ENCODE measurements around the gene PGGHG.
"Not testable (repeated sequence)": the region's sequence is repeated elsewhere in the genome, so short reads cannot be mapped to it uniquely, and the experiment has no call there.

PGGHG gene

DNA sequence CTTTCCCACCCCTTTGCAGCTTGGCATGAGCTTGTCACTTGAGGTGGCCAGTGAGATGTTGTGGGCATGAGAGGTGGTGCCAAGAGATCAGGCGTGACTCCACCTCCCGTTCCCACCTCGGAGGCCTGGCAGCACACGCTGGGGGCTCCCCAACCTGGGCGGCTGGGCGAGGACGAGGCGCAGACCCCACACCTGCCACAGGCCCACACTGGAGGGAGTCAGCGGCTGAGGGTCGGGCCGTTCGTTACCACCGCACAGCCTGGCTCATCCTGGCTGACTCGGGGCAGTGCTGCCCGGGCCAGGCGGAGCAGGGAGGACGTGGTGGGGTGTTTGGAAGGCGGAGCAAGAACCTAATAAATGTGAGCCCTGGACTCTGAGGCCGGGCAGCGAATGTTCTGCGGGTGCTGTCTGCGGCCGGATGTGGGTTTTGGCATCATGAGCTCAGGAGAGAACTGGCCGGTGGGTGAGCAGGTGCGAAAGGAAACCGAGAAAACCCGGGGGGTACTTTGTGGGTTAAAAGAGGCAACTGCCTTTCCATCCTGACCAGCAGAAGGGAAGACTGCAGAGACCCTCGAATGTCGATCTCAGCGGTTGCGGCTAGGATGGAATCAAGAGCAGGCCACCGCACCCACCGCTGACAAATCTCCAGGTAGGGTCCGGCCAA, 41.9 kb downstream of the PGGHG start:
- Histone ChIP-seq H3K27me3 (ENCODE audit: control insufficient read depth in 1 of 2, insufficient read depth in 2 of 2, low read length in 2 of 2) (no peaks in the 10 kb centered on the region), H3K9me3 (ENCODE audit: control insufficient read depth in 1 of 2, low read length in 2 of 2) (no peaks in the 10 kb centered on the region), H3K9ac (ENCODE audit: low read depth in 1 of 2, low read length in 2 of 2) (no peak overlapping the region), H3K36me3 (ENCODE audit: control insufficient read depth in 1 of 2, insufficient read depth in 2 of 2, low read length in 2 of 2) (no peaks in the 10 kb centered on the region), H3K27ac (ENCODE audit: low read depth, low read length) (no peak overlapping the region), H3K4me1 (ENCODE audit: control insufficient read depth in 1 of 2, insufficient read depth in 2 of 2, low read length in 2 of 2) (peaks cover 18 to 25% of the 10 kb centered on the region in 2 donors), H3K4me3 (ENCODE audit: low read depth in 1 of 2, low read length in 2 of 2) (no peak overlapping the region)

DNA sequence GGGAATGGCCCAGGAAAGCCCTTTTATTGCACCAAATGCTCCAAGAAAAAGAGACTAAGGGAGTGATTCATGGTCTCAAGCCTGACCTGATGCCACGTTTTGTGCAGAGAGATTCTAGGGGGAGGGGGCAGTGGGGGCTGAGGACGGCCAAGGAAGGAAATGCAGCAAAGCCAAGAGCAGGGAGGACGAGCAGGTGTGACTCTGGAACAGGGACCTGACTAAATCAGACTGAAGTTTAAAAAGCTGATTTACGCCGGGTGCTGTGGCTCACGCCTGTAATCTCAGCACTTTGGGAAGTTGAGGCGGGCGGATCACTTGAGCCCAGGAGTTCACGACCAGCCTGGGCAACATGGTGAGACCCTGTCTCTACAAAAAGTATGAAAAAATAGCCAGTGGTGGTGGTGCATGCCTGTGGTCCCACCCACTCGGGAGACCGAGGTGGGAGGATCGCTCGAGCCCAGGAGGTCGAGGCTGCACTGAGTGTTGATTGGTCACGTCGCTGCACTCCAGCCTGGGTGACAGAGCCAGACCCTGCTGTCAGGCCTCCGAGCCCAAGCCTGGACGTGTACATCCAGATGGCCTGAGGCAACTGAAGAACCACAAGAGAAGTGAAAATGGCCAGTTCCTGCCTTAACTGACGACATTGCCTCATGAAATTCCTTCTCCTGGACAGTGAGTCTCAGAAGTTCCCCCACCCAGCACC, 42.6 kb downstream of the PGGHG start:
- H3K4me1 ChIP-seq (ENCODE audit: control insufficient read depth in 1 of 2, insufficient read depth in 2 of 2, low read length in 2 of 2), result peaks cover 19 to 25% of the 10 kb centered on the region in 2 donors
- H3K9ac ChIP-seq (ENCODE audit: low read depth in 1 of 2, low read length in 2 of 2), result no peak overlapping the region
- no peaks in the 10 kb centered on the region for H3K9me3 ChIP-seq (ENCODE audit: control insufficient read depth in 1 of 2, low read length in 2 of 2)
- no peaks in the 10 kb centered on the region for H3K36me3 ChIP-seq (ENCODE audit: control insufficient read depth in 1 of 2, insufficient read depth in 2 of 2, low read length in 2 of 2)
- H3K27me3 ChIP-seq (ENCODE audit: control insufficient read depth in 1 of 2, insufficient read depth in 2 of 2, low read length in 2 of 2), result no peaks in the 10 kb centered on the region
- H3K27ac ChIP-seq (ENCODE audit: low read depth, low read length), result no peak overlapping the region
- no peak overlapping the region for H3K4me3 ChIP-seq (ENCODE audit: low read depth in 1 of 2, low read length in 2 of 2)

DNA sequence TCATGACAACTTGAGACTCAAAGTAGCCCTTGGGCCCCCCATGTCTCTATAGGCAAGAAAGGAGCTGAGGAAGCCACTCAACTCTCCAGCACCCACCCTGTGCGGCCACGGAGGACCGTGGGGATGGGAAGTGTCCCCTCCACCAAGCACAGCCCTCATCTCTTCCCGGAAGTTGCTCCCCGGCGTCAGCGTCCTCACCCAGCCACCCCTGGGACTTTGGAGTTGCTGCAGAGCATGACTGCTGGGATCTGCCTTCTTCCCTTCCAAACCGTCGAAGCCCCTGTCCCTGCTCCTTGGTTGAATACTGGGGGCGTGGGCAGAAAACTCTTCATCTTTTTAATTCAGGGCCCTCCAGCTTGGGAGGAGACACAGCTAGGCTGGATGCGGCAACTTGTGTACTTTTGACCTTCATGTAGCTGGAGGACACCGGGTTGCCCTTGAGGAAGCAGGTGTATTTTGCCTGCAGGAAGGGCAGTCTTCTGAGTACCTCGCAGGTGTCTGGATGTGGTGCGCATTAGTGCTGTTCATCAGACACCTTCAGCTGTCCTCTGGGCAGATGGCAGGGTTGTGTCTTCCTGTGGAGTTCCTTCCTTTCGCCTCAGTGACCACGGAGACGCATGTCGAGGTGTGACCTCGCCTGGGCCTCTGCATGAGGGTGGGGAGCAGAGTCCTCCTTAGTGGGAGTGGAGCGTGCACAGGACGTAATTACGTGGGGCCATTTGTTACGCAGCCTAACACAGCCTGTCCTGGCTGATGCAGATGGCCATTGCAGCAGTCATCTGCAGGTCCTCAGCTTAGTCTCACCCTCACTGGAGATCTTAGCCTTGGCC, 43.9 kb downstream of the PGGHG start:
- Histone ChIP-seq H3K4me1 (ENCODE audit: control insufficient read depth in 1 of 2, insufficient read depth in 2 of 2, low read length in 2 of 2) (peaks cover 16 to 21% of the 10 kb centered on the region in 2 donors), H3K9ac (ENCODE audit: low read depth in 1 of 2, low read length in 2 of 2) (no peak overlapping the region), H3K27ac (ENCODE audit: low read depth, low read length) (no peak overlapping the region), H3K4me3 (ENCODE audit: low read depth in 1 of 2, low read length in 2 of 2) (no peak overlapping the region), H3K27me3 (ENCODE audit: control insufficient read depth in 1 of 2, insufficient read depth in 2 of 2, low read length in 2 of 2) (no peaks in the 10 kb centered on the region), H3K9me3 (ENCODE audit: control insufficient read depth in 1 of 2, low read length in 2 of 2) (no peaks in the 10 kb centered on the region), H3K36me3 (ENCODE audit: control insufficient read depth in 1 of 2, insufficient read depth in 2 of 2, low read length in 2 of 2) (no peaks in the 10 kb centered on the region)

DNA sequence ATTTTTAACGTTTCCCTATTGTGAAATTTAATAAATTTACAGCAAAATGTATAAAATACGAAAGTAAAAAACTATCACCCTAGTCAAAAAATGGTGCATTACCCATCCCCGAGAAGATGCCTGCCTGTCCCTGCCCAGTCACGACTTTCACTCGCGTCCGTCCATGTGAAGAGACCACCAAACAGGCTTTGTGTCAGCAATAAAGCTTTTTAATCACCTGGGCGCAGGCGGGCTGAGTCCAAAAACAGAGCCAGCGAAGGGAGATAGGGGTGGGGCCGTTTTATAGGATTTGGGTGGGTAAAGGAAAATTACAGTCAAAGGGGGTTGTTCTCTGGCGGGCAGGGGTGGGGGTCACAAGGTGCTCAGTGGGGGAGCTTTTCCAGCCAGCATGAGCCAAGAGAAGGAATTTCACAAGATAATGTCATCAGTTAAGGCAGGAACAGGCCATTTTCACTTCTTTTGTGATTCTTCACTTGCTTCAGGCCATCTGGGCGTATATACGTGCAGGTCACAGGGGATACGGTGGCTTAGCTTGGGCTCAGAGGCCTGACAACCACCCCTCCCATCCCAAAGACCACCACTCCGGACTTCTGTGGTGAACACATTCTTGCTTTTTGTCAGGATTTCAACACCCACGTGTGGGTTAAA, 44.8 kb downstream of the PGGHG start:
- H3K27ac ChIP-seq (ENCODE audit: low read depth, low read length); H3K36me3 ChIP-seq (ENCODE audit: control insufficient read depth in 1 of 2, insufficient read depth in 2 of 2, low read length in 2 of 2); H3K9me3 ChIP-seq (ENCODE audit: control insufficient read depth in 1 of 2, low read length in 2 of 2); H3K27me3 ChIP-seq (ENCODE audit: control insufficient read depth in 1 of 2, insufficient read depth in 2 of 2, low read length in 2 of 2); H3K4me3 ChIP-seq (ENCODE audit: low read depth in 1 of 2, low read length in 2 of 2); H3K9ac ChIP-seq (ENCODE audit: low read depth in 1 of 2, low read length in 2 of 2): not testable (repeated sequence)
- peaks cover 16 to 21% of the 10 kb centered on the region in 2 donors for H3K4me1 ChIP-seq (ENCODE audit: control insufficient read depth in 1 of 2, insufficient read depth in 2 of 2, low read length in 2 of 2)

DNA sequence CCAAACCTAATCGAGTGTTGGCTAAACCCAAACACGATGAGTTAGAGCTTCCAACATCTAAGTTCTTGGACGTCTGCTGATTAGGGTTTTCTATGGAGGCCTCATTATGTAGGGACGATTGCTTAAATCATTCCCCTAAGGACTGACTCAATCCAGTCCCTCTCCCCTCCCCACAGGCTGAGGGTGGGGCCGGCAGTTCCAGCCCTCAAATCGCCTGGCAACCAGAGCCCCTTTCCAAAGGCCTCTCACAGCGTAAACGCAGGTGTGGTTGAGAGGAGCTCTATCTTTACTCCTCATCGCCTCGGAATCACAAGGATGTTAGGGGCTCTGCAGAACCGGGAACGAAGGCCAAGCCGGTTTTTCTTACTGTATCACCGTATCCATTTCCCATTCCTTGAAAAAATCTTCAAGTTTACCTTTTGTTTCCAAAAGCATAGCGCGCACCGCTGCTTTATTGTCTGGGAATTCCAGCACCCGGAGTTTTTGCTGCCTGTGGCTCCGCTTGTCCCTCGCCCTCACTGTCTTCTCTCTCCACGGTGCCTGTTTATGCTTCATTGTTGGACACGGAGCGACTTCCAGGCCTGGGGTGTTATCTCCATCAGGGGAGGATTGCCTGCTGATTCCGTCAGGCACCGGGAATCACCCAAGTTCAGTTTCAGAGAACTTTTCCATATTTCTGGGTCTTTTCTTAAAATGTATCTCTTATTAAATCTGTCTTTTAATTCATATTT, 45.5 kb downstream of the PGGHG start:
- H3K4me3 ChIP-seq (ENCODE audit: low read depth in 1 of 2, low read length in 2 of 2), result no peak overlapping the region
- no peaks in the 10 kb centered on the region for H3K9me3 ChIP-seq (ENCODE audit: control insufficient read depth in 1 of 2, low read length in 2 of 2)

DNA sequence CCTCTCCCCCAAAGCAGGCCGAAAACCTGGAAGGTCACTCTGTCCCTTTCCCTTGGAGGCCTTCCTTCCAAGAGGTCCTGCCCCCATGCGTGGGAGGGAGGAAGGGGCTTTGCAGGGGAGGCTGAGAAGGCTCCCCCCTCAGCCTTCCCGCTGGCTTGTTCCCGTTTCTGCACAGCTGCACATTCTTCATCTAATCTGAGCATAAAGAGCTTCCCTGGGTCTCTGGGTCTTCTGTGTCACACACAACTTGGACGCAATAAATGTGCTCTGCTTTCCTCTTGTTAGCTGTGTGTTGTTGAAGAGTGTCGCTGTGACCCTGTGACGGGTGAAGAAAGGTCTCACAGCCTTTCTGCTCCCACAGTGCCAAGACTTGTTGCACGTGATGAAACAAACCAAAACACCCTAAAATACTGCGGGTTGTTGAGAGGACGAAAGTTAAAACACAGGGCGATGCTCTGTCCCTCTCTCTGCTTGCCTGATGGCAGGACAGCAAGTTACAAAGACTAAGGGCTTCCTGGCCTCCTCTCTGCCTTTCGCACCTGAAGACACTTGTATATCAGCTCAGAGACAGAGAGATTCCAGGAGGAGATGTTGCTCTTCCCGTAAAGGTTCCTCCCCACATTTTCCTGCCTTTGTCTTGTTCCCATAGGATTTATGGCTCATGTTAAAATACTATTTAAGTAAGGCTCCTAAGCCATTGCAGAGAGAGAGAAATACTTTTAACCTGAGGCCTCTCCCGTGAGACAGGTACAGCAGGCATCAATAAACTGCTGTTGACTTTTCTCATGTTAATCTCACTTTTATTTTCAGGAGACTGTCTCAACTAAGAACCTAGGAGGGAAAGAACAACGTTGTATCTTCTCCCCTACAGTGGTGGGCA, 47.1 kb downstream of the PGGHG start:
- H3K36me3 ChIP-seq (ENCODE audit: control insufficient read depth in 1 of 2, insufficient read depth in 2 of 2, low read length in 2 of 2), result no peaks in the 10 kb centered on the region
- H3K9ac ChIP-seq (ENCODE audit: low read depth in 1 of 2, low read length in 2 of 2), result no peak overlapping the region
- H3K4me3 ChIP-seq (ENCODE audit: low read depth in 1 of 2, low read length in 2 of 2), result no peak overlapping the region
- no peaks in the 10 kb centered on the region for H3K9me3 ChIP-seq (ENCODE audit: control insufficient read depth in 1 of 2, low read length in 2 of 2)
- no peaks in the 10 kb centered on the region for H3K27me3 ChIP-seq (ENCODE audit: control insufficient read depth in 1 of 2, insufficient read depth in 2 of 2, low read length in 2 of 2)
- H3K4me1 ChIP-seq (ENCODE audit: control insufficient read depth in 1 of 2, insufficient read depth in 2 of 2, low read length in 2 of 2), result peaks cover 16 to 21% of the 10 kb centered on the region in 2 donors
- H3K27ac ChIP-seq (ENCODE audit: low read depth, low read length), result peak overlapping the region; percentile 48

More for the DNA sequence above, 45.5 kb downstream of the PGGHG start:
- H3K9ac ChIP-seq (ENCODE audit: low read depth in 1 of 2, low read length in 2 of 2), result no peak overlapping the region
- no peaks in the 10 kb centered on the region for H3K36me3 ChIP-seq (ENCODE audit: control insufficient read depth in 1 of 2, insufficient read depth in 2 of 2, low read length in 2 of 2)
- H3K27me3 ChIP-seq (ENCODE audit: control insufficient read depth in 1 of 2, insufficient read depth in 2 of 2, low read length in 2 of 2), result no peaks in the 10 kb centered on the region
- no peak overlapping the region for H3K27ac ChIP-seq (ENCODE audit: low read depth, low read length)
- peaks cover 16 to 21% of the 10 kb centered on the region in 2 donors for H3K4me1 ChIP-seq (ENCODE audit: control insufficient read depth in 1 of 2, insufficient read depth in 2 of 2, low read length in 2 of 2)

DNA sequence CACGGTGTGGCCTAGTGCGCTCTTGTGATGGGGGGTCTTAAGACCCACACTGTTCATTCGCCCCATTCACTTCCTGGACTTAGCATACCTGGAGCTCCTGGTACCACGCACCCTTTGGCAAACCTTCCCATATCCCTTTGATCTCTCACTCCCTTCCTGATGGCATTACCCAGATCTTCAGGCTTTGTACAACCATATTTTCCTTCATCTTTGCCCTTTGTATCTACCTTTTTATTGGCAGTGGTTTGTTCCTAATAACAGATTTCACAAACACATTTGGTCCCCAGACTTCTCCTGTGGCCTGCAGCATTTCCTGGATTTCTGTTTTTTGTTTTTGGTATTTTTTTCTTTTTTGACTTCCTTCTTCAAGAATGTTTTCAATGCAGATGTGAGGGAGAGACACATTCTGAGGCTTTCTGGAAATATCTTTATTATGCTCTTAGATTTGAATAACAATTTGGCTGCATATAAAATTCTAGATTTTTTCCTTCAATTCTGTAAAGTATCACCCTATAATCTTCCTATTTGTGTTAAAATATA, 47.8 kb downstream of the PGGHG start:
- Histone ChIP-seq H3K9me3 (ENCODE audit: control insufficient read depth in 1 of 2, low read length in 2 of 2) (no peaks in the 10 kb centered on the region), H3K27me3 (ENCODE audit: control insufficient read depth in 1 of 2, insufficient read depth in 2 of 2, low read length in 2 of 2) (no peaks in the 10 kb centered on the region), H3K27ac (ENCODE audit: low read depth, low read length) (peak overlapping the region; percentile 48), H3K4me1 (ENCODE audit: control insufficient read depth in 1 of 2, insufficient read depth in 2 of 2, low read length in 2 of 2) (peaks cover 16% of the 10 kb centered on the region in 2 donors), H3K36me3 (ENCODE audit: control insufficient read depth in 1 of 2, insufficient read depth in 2 of 2, low read length in 2 of 2) (no peaks in the 10 kb centered on the region), H3K9ac (ENCODE audit: low read depth in 1 of 2, low read length in 2 of 2) (no peak overlapping the region), H3K4me3 (ENCODE audit: low read depth in 1 of 2, low read length in 2 of 2) (no peak overlapping the region)

DNA sequence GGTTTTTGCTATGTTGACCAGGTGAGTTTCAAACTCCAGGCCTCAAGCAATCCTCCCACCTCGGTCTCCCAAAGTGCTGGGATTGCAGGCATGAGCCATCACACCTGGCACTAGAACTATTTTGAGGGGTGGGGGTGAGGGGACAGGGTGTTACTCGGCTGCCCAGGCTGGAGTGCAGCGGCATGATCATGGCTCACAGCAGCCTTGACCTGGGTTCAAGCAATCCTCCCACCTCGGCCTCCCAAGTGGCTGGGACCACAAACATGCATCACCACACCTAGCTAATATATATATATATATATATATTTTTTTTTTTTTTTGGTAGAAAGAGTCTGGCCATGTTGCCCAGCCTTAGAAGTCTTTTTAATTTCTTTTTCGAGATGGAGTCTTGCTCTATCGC, 48.8 kb downstream of the PGGHG start:
- Histone ChIP-seq H3K9me3 (ENCODE audit: control insufficient read depth in 1 of 2, low read length in 2 of 2) (no peaks in the 10 kb centered on the region), H3K36me3 (ENCODE audit: control insufficient read depth in 1 of 2, insufficient read depth in 2 of 2, low read length in 2 of 2) (no peaks in the 10 kb centered on the region), H3K4me1 (ENCODE audit: control insufficient read depth in 1 of 2, insufficient read depth in 2 of 2, low read length in 2 of 2) (peaks cover 16% of the 10 kb centered on the region in 2 donors), H3K4me3 (ENCODE audit: low read depth in 1 of 2, low read length in 2 of 2) (no peak overlapping the region), H3K27me3 (ENCODE audit: control insufficient read depth in 1 of 2, insufficient read depth in 2 of 2, low read length in 2 of 2) (no peaks in the 10 kb centered on the region), H3K9ac (ENCODE audit: low read depth in 1 of 2, low read length in 2 of 2) (no peak overlapping the region), H3K27ac (ENCODE audit: low read depth, low read length) (no peak overlapping the region)

DNA sequence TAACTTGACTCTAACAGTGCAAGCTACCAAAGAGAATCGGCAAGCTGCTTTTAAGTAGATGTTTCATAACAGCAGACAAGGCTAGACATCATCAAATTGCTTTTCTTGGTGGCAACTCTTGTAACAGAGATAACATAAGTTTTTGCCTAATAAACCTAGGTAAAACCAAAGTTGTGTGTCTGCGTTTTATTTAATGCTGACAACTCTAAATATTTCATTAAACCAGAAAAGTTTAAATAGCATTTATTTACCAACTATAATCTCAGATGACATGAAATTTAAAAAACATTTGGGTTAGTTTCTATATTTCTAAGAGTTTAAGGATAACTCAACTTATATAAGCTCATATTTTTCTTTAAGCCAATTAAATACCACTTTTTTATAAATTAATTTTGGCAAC, 51.0 kb downstream of the PGGHG start:
- Histone ChIP-seq H3K4me1 (ENCODE audit: control insufficient read depth in 1 of 2, insufficient read depth in 2 of 2, low read length in 2 of 2) (peaks cover 16% of the 10 kb centered on the region in 2 donors), H3K9ac (ENCODE audit: low read depth in 1 of 2, low read length in 2 of 2) (no peak overlapping the region), H3K9me3 (ENCODE audit: control insufficient read depth in 1 of 2, low read length in 2 of 2) (no peaks in the 10 kb centered on the region), H3K4me3 (ENCODE audit: low read depth in 1 of 2, low read length in 2 of 2) (no peak overlapping the region), H3K27ac (ENCODE audit: low read depth, low read length) (no peak overlapping the region), H3K36me3 (ENCODE audit: control insufficient read depth in 1 of 2, insufficient read depth in 2 of 2, low read length in 2 of 2) (no peaks in the 10 kb centered on the region), H3K27me3 (ENCODE audit: control insufficient read depth in 1 of 2, insufficient read depth in 2 of 2, low read length in 2 of 2) (no peaks in the 10 kb centered on the region)

Data from duodenal mucosa (tissue), 2 donors.